Chondrocyte (in vitro differentiated cells): Measurements from ENCODE around the gene CIAO2A. TPM values are rescaled to one million over a fixed set of nuclear protein-coding genes. Genes with fewer than 3 reads are reported as not detected.
"Not testable (repeated sequence)": the region's sequence is repeated elsewhere in the genome, so short reads cannot be mapped to it uniquely, and the experiment has no call there.

Source experiments
- DNase-seq: peaks from one replicate; pipeline ENCODE4 v3.0.0; 2021; ENCODE audit warnings: mixed read lengths, low spot score
- H3K27ac Mint-ChIP-seq: one replicate; pipeline ENCODE4 v1.8.0; 2021; ENCODE audit warnings: mild to moderate bottlenecking, moderate library complexity, mixed read lengths; ENCODE audit not compliant: unreplicated experiment
- H3K27me3 Mint-ChIP-seq: 2 replicates; pipeline ENCODE4 v1.8.0; 2021; ENCODE audit warnings: low read depth, mixed read lengths
- H3K36me3 Mint-ChIP-seq: 2 replicates; pipeline ENCODE4 v1.8.0; 2021; ENCODE audit warnings: low read depth, mixed read lengths
- H3K4me1 Mint-ChIP-seq: 2 replicates; pipeline ENCODE4 v1.8.0; 2021; ENCODE audit warnings: low read depth, mild to moderate bottlenecking, mixed read lengths
- H3K4me3 Mint-ChIP-seq: one replicate; pipeline ENCODE4 v1.8.0; 2021; ENCODE audit warnings: mild to moderate bottlenecking, moderate library complexity, mixed read lengths; ENCODE audit not compliant: unreplicated experiment
- H3K9me3 Mint-ChIP-seq: 2 replicates; pipeline ENCODE4 v1.8.0; 2021; ENCODE audit warnings: low read depth, mixed read lengths
- CTCF ChIP-seq: fragments of 200-600 bp; sonication (generic); IDR thresholded peaks from 2 replicates; pipeline ENCODE4 v1.5.0; 2021; ENCODE audit warnings: antibody characterized with exemption, mild to moderate bottlenecking, moderate library complexity
- total RNA-seq: library from RNA; stranded (reverse); gene quantifications from 3 replicates; pipeline ENCODE4 v1.2.1, GENCODE V29; 2021

CIAO2A gene
- total RNA-seq, 1 donor from 2014 or later: 26.3 TPM

GRCh38 chr15:64066451-64066850 is 27.2 kb downstream of the CIAO2A start:
- H3K36me3 Mint-ChIP-seq: no peaks in the 10 kb centered on the region
- no peak overlapping the region for H3K27ac Mint-ChIP-seq
- H3K27me3 Mint-ChIP-seq: no peaks in the 10 kb centered on the region
- no peak for TF ChIP-seq CTCF
- H3K4me3 Mint-ChIP-seq: no peak overlapping the region
- no peak for DNase-seq
- H3K9me3 Mint-ChIP-seq: no peaks in the 10 kb centered on the region
- peaks cover 13% of the 10 kb centered on the region for H3K4me1 Mint-ChIP-seq

GRCh38 chr15:64060716-64061115 is 32.9 kb downstream of the CIAO2A start:
- Mint-ChIP-seq H3K4me1 (peaks cover 3% of the 10 kb centered on the region), H3K36me3 (no peaks in the 10 kb centered on the region), H3K9me3 (no peaks in the 10 kb centered on the region), H3K4me3 (no peak overlapping the region), H3K27me3 (no peaks in the 10 kb centered on the region), H3K27ac (no peak overlapping the region)
- no peak for TF ChIP-seq CTCF
- DNase-seq: no peak

GRCh38 chr15:64059104-64059503 is 34.5 kb downstream of the CIAO2A start:
- not testable (repeated sequence) for DNase-seq, H3K27me3 Mint-ChIP-seq, H3K27ac Mint-ChIP-seq, H3K9me3 Mint-ChIP-seq, H3K4me3 Mint-ChIP-seq, H3K36me3 Mint-ChIP-seq, H3K4me1 Mint-ChIP-seq

- DNase-seq: no peak
- no peaks in the 10 kb centered on the region for H3K36me3 Mint-ChIP-seq
- TF ChIP-seq CTCF: no peak
- no peaks in the 10 kb centered on the region for H3K9me3 Mint-ChIP-seq
- no peak overlapping the region for H3K27ac Mint-ChIP-seq
- peaks cover under 1% of the 10 kb centered on the region for H3K4me1 Mint-ChIP-seq
- no peaks in the 10 kb centered on the region for H3K27me3 Mint-ChIP-seq
- no peak overlapping the region for H3K4me3 Mint-ChIP-seq
Measured at GRCh38 chr15:64058279-64058678, 35.4 kb downstream of the CIAO2A start.

GRCh38 chr15:64053674-64054073 is 40.0 kb downstream of the CIAO2A start:
- not testable (repeated sequence) for H3K4me3 Mint-ChIP-seq, H3K9me3 Mint-ChIP-seq, H3K27me3 Mint-ChIP-seq, H3K4me1 Mint-ChIP-seq, DNase-seq, H3K36me3 Mint-ChIP-seq, H3K27ac Mint-ChIP-seq

- no peak for TF ChIP-seq CTCF
- Mint-ChIP-seq H3K4me3 (no peak overlapping the region), H3K9me3 (no peaks in the 10 kb centered on the region), H3K27me3 (no peaks in the 10 kb centered on the region), H3K4me1 (peaks cover 5% of the 10 kb centered on the region), H3K36me3 (no peaks in the 10 kb centered on the region), H3K27ac (no peak overlapping the region)
- no peak for DNase-seq
Measured at GRCh38 chr15:64052925-64053491, 40.6 kb downstream of the CIAO2A start.
